ENCODE results near the gene STAMBP.

GRCh38 chr2:73830871-73831401 lies 2.2 kb downstream of the STAMBP start:
- TF ChIP-seq CTCF (IDR thresholded peaks at IDR 0.05) (no peak), POLR2A (IDR thresholded peaks at IDR 0.05) (no peak)

Measured in breast epithelium (tissue), 3 donors.